ENCODE results near the gene SPOCK1.
"Not testable (repeated sequence)": the region's sequence is repeated elsewhere in the genome, so short reads cannot be mapped to it uniquely, and the experiment has no call there.

The SPOCK1 gene
- total RNA-seq: 0 to 0.17 (median 0) reads per million in 3 donors

DNA sequence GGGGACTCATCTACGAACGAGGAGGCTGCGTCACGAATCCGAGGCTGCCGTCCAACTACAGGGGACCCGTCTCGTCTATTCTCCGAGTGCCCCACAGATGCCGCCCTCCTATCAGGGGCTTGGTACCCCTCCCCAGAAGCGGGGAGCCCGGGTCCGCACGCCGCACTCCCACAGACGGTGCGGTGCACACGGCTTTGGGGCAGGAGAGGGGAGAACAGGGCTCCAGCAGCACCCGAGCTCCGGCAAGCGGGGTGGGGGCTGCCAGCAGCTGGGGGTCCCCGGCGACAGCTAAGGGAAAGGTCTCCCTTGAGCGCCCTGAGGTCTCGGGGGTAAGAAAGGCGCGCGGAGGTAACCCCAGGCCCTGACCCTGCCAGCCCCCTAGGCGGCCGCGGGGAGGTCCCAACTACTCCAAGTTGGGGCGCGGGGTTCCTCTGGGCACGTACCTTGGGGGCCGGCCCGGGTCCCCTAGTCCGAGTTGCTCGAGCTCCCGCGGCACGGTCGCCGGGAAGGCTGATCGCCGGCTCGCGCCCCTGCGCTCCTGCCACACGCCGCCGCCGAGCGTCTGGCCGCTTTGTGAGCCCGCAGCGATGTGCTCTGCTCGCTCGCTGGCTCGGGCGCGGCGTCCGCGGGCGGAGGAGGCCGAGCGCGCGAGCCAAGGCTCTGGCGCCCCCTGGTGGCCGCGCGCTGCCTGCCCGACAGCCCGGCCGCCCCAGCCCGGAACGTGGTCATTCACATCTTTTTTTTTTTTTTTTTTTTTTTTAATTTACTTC lies at the start of gene SPOCK1:
SPOCK1 (minus strand) TSS at position 591 of the 770 bp plus-strand sequence.
- Histone ChIP-seq H3K4me1 (ENCODE audit: control insufficient read depth, insufficient read depth, low read length, poor library complexity, severe bottlenecking) (no peaks in the 10 kb centered on the region), H3K4me3 (ENCODE audit: insufficient read depth, low read depth, low read length, poor library complexity, severe bottlenecking) (no peak within 1 kb of the TSS), H3K27me3 (replicated peaks; ENCODE audit: control insufficient read depth, insufficient read depth, low read length, poor library complexity, severe bottlenecking) (peaks cover 5% of the 10 kb centered on the region), H3K9me3 (ENCODE audit: control insufficient read depth, low read length) (no peaks in the 10 kb centered on the region), H3K27ac (ENCODE audit: insufficient read depth, low read length, poor library complexity, severe bottlenecking) (no peak within 1 kb of the TSS), H3K36me3 (ENCODE audit: control insufficient read depth, insufficient read depth, low read length) (no peaks in the 10 kb centered on the region)
- peak in 1 of 3 donors; percentile 12 for DNase-seq

DNA sequence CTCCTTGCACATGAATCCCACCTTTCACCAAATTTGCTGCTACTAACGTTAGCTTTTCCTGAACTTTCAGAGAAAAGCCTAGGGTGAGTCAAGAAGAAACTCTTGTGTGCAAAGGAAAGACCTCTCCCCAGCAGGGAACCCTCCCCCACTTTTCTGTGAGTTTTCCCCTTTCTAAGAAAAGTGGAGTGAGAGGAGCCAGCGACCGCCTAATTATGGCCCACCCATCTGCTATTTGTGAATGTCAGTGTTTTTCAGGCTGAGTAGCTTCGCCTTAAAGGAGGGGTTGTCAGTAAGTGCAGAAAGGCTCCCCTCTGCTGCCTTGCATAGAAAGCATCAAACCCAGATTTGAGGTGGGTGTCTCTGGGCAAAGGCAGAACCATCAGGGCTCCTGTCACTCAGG lies 46.8 kb upstream of the SPOCK1 start:
- no peak overlapping the region for H3K4me3 ChIP-seq (ENCODE audit: insufficient read depth, low read depth, low read length, poor library complexity, severe bottlenecking)
- no peaks in the 10 kb centered on the region for H3K9me3 ChIP-seq (ENCODE audit: control insufficient read depth, low read length)
- no peaks in the 10 kb centered on the region for H3K36me3 ChIP-seq (ENCODE audit: control insufficient read depth, insufficient read depth, low read length)
- no peak for DNase-seq
- H3K27me3 ChIP-seq (replicated peaks; ENCODE audit: control insufficient read depth, insufficient read depth, low read length, poor library complexity, severe bottlenecking): peaks cover 3% of the 10 kb centered on the region
- H3K4me1 ChIP-seq (ENCODE audit: control insufficient read depth, insufficient read depth, low read length, poor library complexity, severe bottlenecking): no peaks in the 10 kb centered on the region
- H3K27ac ChIP-seq (ENCODE audit: insufficient read depth, low read length, poor library complexity, severe bottlenecking): no peak overlapping the region

DNA sequence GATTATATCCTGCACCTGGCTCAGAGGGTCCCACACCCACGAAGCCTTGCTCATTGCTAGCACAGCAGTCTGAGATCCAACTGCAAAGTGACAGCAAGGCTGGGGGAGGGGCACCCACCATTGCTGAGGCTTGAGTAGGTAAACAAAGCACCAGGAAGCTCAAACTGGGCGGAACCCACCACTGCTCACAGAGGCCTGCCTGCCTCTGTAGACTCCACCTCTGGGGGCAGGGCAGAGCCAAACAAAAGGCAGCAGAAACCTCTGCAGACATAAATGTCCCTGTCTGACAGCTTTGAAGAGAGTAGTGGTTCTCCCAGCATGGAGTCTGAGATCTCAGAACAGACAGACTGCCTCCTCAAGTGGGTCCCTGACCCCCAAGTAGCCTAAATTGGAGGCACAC lies 36.3 kb upstream of the SPOCK1 start:
- H3K4me1 ChIP-seq (ENCODE audit: control insufficient read depth, insufficient read depth, low read length, poor library complexity, severe bottlenecking); H3K27me3 ChIP-seq (replicated peaks; ENCODE audit: control insufficient read depth, insufficient read depth, low read length, poor library complexity, severe bottlenecking); H3K36me3 ChIP-seq (ENCODE audit: control insufficient read depth, insufficient read depth, low read length); H3K9me3 ChIP-seq (ENCODE audit: control insufficient read depth, low read length); H3K27ac ChIP-seq (ENCODE audit: insufficient read depth, low read length, poor library complexity, severe bottlenecking); H3K4me3 ChIP-seq (ENCODE audit: insufficient read depth, low read depth, low read length, poor library complexity, severe bottlenecking); DNase-seq: not testable (repeated sequence)

DNA sequence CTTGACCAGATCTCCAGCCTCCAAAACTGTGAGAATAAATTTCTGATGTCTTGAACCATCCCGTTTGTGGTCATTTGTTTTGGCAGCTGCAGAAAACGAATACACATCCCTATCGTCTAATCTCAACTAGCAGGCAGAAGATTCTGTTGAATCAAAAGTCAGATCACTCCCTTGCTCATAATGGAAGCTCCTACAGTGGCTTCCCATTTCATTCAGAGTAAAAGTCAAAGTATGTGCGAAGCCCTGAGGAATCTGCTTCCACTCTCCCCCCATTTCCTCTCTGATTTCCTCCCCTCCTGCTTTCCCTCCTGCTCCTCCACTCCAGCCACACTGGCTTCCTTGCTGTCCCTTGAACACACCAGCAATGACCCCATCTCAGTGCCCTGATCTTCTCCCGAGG lies 34.8 kb upstream of the SPOCK1 start:
- H3K9me3 ChIP-seq (ENCODE audit: control insufficient read depth, low read length): no peaks in the 10 kb centered on the region
- H3K4me1 ChIP-seq (ENCODE audit: control insufficient read depth, insufficient read depth, low read length, poor library complexity, severe bottlenecking): no peaks in the 10 kb centered on the region
- no peak overlapping the region for H3K4me3 ChIP-seq (ENCODE audit: insufficient read depth, low read depth, low read length, poor library complexity, severe bottlenecking)
- no peaks in the 10 kb centered on the region for H3K27me3 ChIP-seq (replicated peaks; ENCODE audit: control insufficient read depth, insufficient read depth, low read length, poor library complexity, severe bottlenecking)
- no peaks in the 10 kb centered on the region for H3K36me3 ChIP-seq (ENCODE audit: control insufficient read depth, insufficient read depth, low read length)
- no peak for DNase-seq
- no peak overlapping the region for H3K27ac ChIP-seq (ENCODE audit: insufficient read depth, low read length, poor library complexity, severe bottlenecking)

DNA sequence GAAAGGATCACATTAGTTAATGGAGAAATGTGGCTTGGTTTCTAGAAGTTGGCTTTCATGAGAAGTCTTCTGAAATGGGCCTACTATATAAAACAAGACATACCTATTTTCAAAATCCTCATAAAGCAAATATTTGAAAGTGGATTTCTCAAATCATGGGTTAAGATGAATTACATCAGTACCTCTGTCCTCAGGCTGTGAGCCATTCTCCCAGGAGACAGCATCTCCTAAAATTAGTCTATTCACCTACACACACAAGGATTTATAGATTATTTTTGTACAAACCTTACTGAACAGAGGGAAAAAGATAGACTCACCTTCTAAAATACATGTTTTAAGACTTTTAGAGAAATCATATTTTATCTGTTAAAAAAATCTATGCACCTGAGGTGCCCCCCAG lies 32.1 kb upstream of the SPOCK1 start:
- DNase-seq: no peak
- H3K27me3 ChIP-seq (replicated peaks; ENCODE audit: control insufficient read depth, insufficient read depth, low read length, poor library complexity, severe bottlenecking): no peaks in the 10 kb centered on the region
- H3K4me3 ChIP-seq (ENCODE audit: insufficient read depth, low read depth, low read length, poor library complexity, severe bottlenecking): no peak overlapping the region
- no peaks in the 10 kb centered on the region for H3K4me1 ChIP-seq (ENCODE audit: control insufficient read depth, insufficient read depth, low read length, poor library complexity, severe bottlenecking)
- H3K36me3 ChIP-seq (ENCODE audit: control insufficient read depth, insufficient read depth, low read length): no peaks in the 10 kb centered on the region
- no peaks in the 10 kb centered on the region for H3K9me3 ChIP-seq (ENCODE audit: control insufficient read depth, low read length)
- no peak overlapping the region for H3K27ac ChIP-seq (ENCODE audit: insufficient read depth, low read length, poor library complexity, severe bottlenecking)

DNA sequence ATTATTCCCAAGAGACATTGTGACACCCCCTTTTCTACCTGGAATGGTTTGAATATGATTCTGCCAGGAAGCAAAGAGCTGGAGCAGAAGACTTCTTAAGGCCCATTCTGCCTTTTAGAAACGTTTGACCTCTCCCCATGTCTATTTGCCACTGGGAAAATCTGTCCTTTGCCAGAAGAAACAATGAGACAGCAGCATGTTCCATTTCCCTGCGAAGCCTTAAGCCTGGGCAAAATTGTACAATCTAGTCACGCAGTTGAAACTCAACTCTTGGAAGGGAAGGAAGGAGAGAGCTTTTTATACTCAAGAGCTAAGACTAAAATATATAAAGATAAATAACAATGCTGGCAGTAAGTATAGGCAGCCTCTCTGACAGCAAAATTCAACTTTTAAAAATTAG lies 22.1 kb upstream of the SPOCK1 start:
- no peaks in the 10 kb centered on the region for H3K4me1 ChIP-seq (ENCODE audit: control insufficient read depth, insufficient read depth, low read length, poor library complexity, severe bottlenecking)
- no peak for DNase-seq
- peaks cover 5% of the 10 kb centered on the region for H3K27me3 ChIP-seq (replicated peaks; ENCODE audit: control insufficient read depth, insufficient read depth, low read length, poor library complexity, severe bottlenecking)
- no peak overlapping the region for H3K4me3 ChIP-seq (ENCODE audit: insufficient read depth, low read depth, low read length, poor library complexity, severe bottlenecking)
- no peaks in the 10 kb centered on the region for H3K36me3 ChIP-seq (ENCODE audit: control insufficient read depth, insufficient read depth, low read length)
- no peaks in the 10 kb centered on the region for H3K9me3 ChIP-seq (ENCODE audit: control insufficient read depth, low read length)
- H3K27ac ChIP-seq (ENCODE audit: insufficient read depth, low read length, poor library complexity, severe bottlenecking): no peak overlapping the region

DNA sequence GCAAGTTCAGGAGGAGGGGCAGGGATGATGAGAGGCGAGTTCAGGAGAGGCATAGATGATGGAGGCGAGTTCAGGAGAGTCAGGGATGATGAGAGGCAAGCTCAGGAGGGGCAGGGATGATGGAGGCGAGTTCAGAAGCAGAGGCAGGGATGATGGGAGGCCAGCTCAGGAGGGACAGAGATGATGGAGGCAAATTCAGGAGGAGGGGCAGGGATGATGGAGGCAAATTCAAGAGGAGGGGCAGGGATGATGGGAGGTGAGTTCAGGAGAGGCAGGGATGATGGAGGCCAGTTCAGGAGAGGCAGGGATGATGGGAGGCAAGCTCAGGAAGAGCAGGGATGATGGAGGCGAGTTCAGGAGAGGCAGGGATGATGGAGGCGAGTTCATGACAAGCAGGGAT lies 17.8 kb upstream of the SPOCK1 start:
- no peak overlapping the region for H3K4me3 ChIP-seq (ENCODE audit: insufficient read depth, low read depth, low read length, poor library complexity, severe bottlenecking)
- no peaks in the 10 kb centered on the region for H3K36me3 ChIP-seq (ENCODE audit: control insufficient read depth, insufficient read depth, low read length)
- H3K27ac ChIP-seq (ENCODE audit: insufficient read depth, low read length, poor library complexity, severe bottlenecking): no peak overlapping the region
- H3K9me3 ChIP-seq (ENCODE audit: control insufficient read depth, low read length): no peaks in the 10 kb centered on the region
- no peaks in the 10 kb centered on the region for H3K4me1 ChIP-seq (ENCODE audit: control insufficient read depth, insufficient read depth, low read length, poor library complexity, severe bottlenecking)
- no peak for DNase-seq
- H3K27me3 ChIP-seq (replicated peaks; ENCODE audit: control insufficient read depth, insufficient read depth, low read length, poor library complexity, severe bottlenecking): no peaks in the 10 kb centered on the region

DNA sequence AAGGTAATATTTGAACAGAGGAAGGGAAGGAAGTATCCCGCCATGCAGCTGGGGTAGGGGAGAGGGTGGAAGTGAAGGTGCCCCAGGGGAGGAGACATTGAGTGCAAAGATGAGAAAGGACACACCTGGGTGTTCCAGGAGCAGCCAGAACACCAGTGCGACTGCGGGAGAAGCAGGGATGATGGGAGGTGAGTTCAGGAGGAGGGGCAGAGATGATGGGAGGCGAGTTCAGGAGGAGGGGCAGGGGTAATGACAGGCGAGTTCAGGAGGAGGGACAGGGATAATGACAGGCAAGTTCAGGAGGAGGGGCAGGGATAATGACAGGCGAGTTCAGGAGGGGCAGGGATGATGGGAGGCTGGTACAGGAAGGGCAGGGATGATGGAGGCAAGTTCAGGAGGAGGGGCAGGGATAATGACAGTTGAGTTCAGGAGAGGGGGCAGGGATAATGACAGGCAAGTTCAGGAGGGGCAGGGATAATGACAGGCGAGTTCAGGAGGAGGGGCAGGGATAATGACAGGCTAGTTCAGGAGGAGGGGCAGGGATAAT lies 17.2 kb upstream of the SPOCK1 start:
- Histone ChIP-seq H3K9me3 (ENCODE audit: control insufficient read depth, low read length) (no peaks in the 10 kb centered on the region), H3K4me3 (ENCODE audit: insufficient read depth, low read depth, low read length, poor library complexity, severe bottlenecking) (no peak overlapping the region), H3K36me3 (ENCODE audit: control insufficient read depth, insufficient read depth, low read length) (no peaks in the 10 kb centered on the region), H3K4me1 (ENCODE audit: control insufficient read depth, insufficient read depth, low read length, poor library complexity, severe bottlenecking) (no peaks in the 10 kb centered on the region), H3K27me3 (replicated peaks; ENCODE audit: control insufficient read depth, insufficient read depth, low read length, poor library complexity, severe bottlenecking) (no peaks in the 10 kb centered on the region), H3K27ac (ENCODE audit: insufficient read depth, low read length, poor library complexity, severe bottlenecking) (no peak overlapping the region)
- DNase-seq: no peak

DNA sequence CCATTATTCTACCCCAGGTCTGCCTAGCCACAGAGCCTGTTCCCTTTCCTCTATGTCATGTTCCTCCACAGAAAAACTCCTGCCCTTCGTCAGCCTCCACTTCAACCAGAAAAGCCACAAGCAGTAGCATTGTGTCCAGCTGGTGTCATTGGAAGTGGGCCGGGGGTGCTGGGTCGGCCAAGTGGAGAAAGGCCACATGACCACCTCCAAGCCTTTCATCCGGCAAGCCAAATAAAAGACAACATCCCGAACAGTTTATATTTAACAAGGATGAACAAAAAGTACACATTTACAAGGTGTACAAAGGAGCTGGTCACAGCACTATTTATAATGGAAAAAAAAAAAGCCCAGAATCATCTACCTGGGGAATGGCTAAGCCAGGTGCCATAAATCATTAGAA lies 16.1 kb upstream of the SPOCK1 start:
- no peaks in the 10 kb centered on the region for H3K9me3 ChIP-seq (ENCODE audit: control insufficient read depth, low read length)
- H3K27me3 ChIP-seq (replicated peaks; ENCODE audit: control insufficient read depth, insufficient read depth, low read length, poor library complexity, severe bottlenecking): no peaks in the 10 kb centered on the region
- no peaks in the 10 kb centered on the region for H3K4me1 ChIP-seq (ENCODE audit: control insufficient read depth, insufficient read depth, low read length, poor library complexity, severe bottlenecking)
- no peak overlapping the region for H3K27ac ChIP-seq (ENCODE audit: insufficient read depth, low read length, poor library complexity, severe bottlenecking)
- no peak overlapping the region for H3K4me3 ChIP-seq (ENCODE audit: insufficient read depth, low read depth, low read length, poor library complexity, severe bottlenecking)
- no peak for DNase-seq
- H3K36me3 ChIP-seq (ENCODE audit: control insufficient read depth, insufficient read depth, low read length): no peaks in the 10 kb centered on the region

DNA sequence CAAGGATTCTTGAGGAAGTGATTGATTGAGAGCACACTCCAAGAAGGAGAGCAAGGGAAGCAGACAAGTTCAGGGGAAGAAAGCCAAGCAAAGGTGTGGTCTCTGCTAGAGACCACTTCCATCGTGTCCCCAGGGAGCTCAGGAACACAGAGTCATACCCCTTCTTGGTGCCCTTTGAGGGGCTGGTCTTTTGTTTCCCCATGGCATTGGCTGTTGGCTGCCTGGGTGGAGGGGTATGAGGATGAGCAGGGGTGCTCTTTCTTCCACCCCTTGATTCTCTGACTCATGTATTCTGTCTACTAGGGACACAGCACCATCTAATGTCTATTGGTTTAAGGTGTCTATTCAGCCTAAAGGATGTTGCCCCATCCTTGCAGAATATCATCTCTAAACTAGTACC lies 11.5 kb upstream of the SPOCK1 start:
- Histone ChIP-seq H3K36me3 (ENCODE audit: control insufficient read depth, insufficient read depth, low read length) (no peaks in the 10 kb centered on the region), H3K27ac (ENCODE audit: insufficient read depth, low read length, poor library complexity, severe bottlenecking) (no peak overlapping the region), H3K4me3 (ENCODE audit: insufficient read depth, low read depth, low read length, poor library complexity, severe bottlenecking) (no peak overlapping the region), H3K27me3 (replicated peaks; ENCODE audit: control insufficient read depth, insufficient read depth, low read length, poor library complexity, severe bottlenecking) (no peaks in the 10 kb centered on the region), H3K4me1 (ENCODE audit: control insufficient read depth, insufficient read depth, low read length, poor library complexity, severe bottlenecking) (no peaks in the 10 kb centered on the region), H3K9me3 (ENCODE audit: control insufficient read depth, low read length) (no peaks in the 10 kb centered on the region)
- DNase-seq: no peak
